Measurements from ENCODE around the gene COBL.

DNA sequence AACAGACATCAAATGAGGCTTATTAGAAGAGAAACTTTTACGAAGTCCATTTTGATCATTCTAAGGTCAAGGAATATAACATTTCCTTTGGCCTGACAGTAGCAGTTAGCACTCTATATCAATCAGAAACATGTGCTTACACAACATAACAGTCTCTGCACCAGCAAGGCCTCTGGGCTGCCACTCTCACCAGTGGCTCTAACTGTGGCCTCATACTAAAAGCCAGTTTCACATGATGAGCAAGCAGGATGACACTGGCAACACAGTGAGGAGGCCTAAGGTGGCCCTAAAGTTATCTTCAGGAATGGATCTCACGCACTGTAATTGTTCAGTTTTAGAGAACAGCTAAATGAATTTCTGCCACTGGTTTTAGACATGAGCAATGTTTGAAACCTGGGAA lies 126.8 kb downstream of the COBL start:
- TF ChIP-seq ASH2L (IDR thresholded peaks at IDR 0.05; ENCODE audit: low read length) (no peak), ZNF274 (IDR thresholded peaks at IDR 0.05; ENCODE audit: borderline replicate concordance, extremely low read depth, low read length) (no peak), POLR2AphosphoS5 (IDR thresholded peaks at IDR 0.05; ENCODE audit: low read depth, low read length) (no peak), MAFK (IDR thresholded peaks at IDR 0.05; ENCODE audit: low read depth, low read length) (no peak), POLR2A (IDR thresholded peaks at IDR 0.05; ENCODE audit: control extremely low read depth in 1 of 2, low read depth in 2 of 2, low read length in 2 of 2) (no peak), CHD1 (IDR thresholded peaks at IDR 0.05; ENCODE audit: low read depth, low read length) (no peak), CREB1 (IDR thresholded peaks at IDR 0.05) (no peak), TCF12 (IDR thresholded peaks at IDR 0.05; ENCODE audit: low read depth, low read length) (no peak), HDAC2 (IDR thresholded peaks at IDR 0.05; ENCODE audit: borderline replicate concordance in 1 of 2, low read depth in 2 of 2, low read length in 2 of 2) (no peak)
- TF ChIP-seq, protein P1, sequence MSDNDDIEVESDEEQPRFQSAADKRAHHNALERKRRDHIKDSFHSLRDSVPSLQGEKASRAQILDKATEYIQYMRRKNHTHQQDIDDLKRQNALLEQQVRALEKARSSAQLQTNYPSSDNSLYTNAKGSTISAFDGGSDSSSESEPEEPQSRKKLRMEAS (IDR thresholded peaks at IDR 0.05) = no peak
- TF ChIP-seq, protein P2, sequence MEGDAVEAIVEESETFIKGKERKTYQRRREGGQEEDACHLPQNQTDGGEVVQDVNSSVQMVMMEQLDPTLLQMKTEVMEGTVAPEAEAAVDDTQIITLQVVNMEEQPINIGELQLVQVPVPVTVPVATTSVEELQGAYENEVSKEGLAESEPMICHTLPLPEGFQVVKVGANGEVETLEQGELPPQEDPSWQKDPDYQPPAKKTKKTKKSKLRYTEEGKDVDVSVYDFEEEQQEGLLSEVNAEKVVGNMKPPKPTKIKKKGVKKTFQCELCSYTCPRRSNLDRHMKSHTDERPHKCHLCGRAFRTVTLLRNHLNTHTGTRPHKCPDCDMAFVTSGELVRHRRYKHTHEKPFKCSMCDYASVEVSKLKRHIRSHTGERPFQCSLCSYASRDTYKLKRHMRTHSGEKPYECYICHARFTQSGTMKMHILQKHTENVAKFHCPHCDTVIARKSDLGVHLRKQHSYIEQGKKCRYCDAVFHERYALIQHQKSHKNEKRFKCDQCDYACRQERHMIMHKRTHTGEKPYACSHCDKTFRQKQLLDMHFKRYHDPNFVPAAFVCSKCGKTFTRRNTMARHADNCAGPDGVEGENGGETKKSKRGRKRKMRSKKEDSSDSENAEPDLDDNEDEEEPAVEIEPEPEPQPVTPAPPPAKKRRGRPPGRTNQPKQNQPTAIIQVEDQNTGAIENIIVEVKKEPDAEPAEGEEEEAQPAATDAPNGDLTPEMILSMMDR (IDR thresholded peaks at IDR 0.05; ENCODE audit: control extremely low read depth in 1 of 3, insufficient read depth in 1 of 3, low read depth in 1 of 3, low read length in 3 of 3) = no peak
